B cell (primary cell): ENCODE results near the gene IGFALS. TPM values are rescaled to one million over a fixed set of nuclear protein-coding genes. Genes with fewer than 3 reads are reported as not detected.

Experiments
- ATAC-seq: fragments of 200-7000 bp; cut with Tn5 transposase; one replicate; pipeline ENCODE4 v1.10.0; 2021; ENCODE audit warnings: low read depth, mild to moderate bottlenecking, moderate number of reproducible peaks, moderate library complexity
- CTCF ChIA-PET: fragments of 350-600 bp; sonication (Branson Sonifier 250); formaldehyde crosslinking; loops from one replicate; lab custom pipeline; 2021; ENCODE audit warnings: antibody characterized with exemption, inconsistent platforms; lab: Charles Lee
- POLR2A ChIA-PET: fragments of 350-600 bp; sonication (Branson Sonifier 250); formaldehyde crosslinking; loops from one replicate; lab custom pipeline; 2021; ENCODE audit warnings: antibody characterized with exemption; lab: Charles Lee
- DNase-seq: peaks from one replicate; pipeline ENCODE4 v3.0.0; 2013
- H2AFZ ChIP-seq: 2 replicates; pipeline ENCODE4 v1.6.1; 2012; ENCODE audit warnings: mild to moderate bottlenecking, low read depth, low read length; ENCODE audit not compliant: insufficient read depth, poor library complexity, severe bottlenecking
- H3K27ac ChIP-seq, 2 donors: 1 replicate in 1 of 2; 2 replicates in 1 of 2; pipeline ENCODE4 v1.5.1; 2012 to 2013; ENCODE audit warnings: low read length in 2 of 2, mild to moderate bottlenecking in 2 of 2, moderate library complexity in 1 of 2
- H3K27me3 ChIP-seq, 4 experiments: fragments of 200-600 bp in 1 of 4; sonication (generic) in 1 of 4; replicated peaks in 1 of 4; 1 replicate in 2 of 4; 2 replicates in 2 of 4; pipeline versions ENCODE4 v1.6.1 to v1.7.0; 2013 to 2016; ENCODE audit warnings: low read length in 3 of 4, mild to moderate bottlenecking in 2 of 4, mixed read lengths in 1 of 4, moderate library complexity in 1 of 4; ENCODE audit not compliant: insufficient read depth in 4 of 4, control insufficient read depth in 3 of 4; ENCODE audit errors: control extremely low read depth in 1 of 4
- H3K36me3 ChIP-seq, 2 experiments: replicated peaks in 1 of 2; 1 replicate in 1 of 2; 2 replicates in 1 of 2; pipeline versions ENCODE4 v1.6.1 to v1.7.1; 2013; ENCODE audit warnings: low read length in 1 of 2; ENCODE audit not compliant: insufficient read depth in 2 of 2, control insufficient read depth in 1 of 2; ENCODE audit errors: control extremely low read depth in 1 of 2, extremely low read depth in 1 of 2
- H3K4me1 ChIP-seq, 2 donors: fragments of 200-600 bp in 1 of 2; sonication (generic) in 1 of 2; 1 replicate in 1 of 2; 2 replicates in 1 of 2; pipeline versions ENCODE4 v1.5.1 to v1.6.1; 2013 to 2017; ENCODE audit warnings: low read length in 2 of 2; ENCODE audit not compliant: control insufficient read depth in 2 of 2, insufficient read depth in 2 of 2
- H3K4me2 ChIP-seq: replicated peaks from 2 replicates; pipeline ENCODE3; 2012; ENCODE audit warnings: mild to moderate bottlenecking, low read depth, low read length; ENCODE audit not compliant: poor library complexity, severe bottlenecking
- H3K4me3 ChIP-seq, 5 experiments: fragments of 200-600 bp in 1 of 5; sonication (generic) in 1 of 5; 1 replicate in 3 of 5; 2 replicates in 2 of 5; pipeline versions ENCODE4 v1.5.1 to v1.7.0; 2011 to 2016; ENCODE audit warnings: low read length in 4 of 5, mild to moderate bottlenecking in 4 of 5, low read depth in 2 of 5, control low read depth in 1 of 5, moderate library complexity in 1 of 5; ENCODE audit not compliant: insufficient read depth in 1 of 5; ENCODE audit errors: control extremely low read depth in 1 of 5, extremely low read depth in 1 of 5
- H3K79me2 ChIP-seq: fragments of 200-600 bp; sonication (generic); one replicate; pipeline ENCODE4 v1.6.0; 2016; ENCODE audit warnings: low read length; ENCODE audit not compliant: control insufficient read depth, insufficient read depth
- H3K9ac ChIP-seq: fragments of 200-600 bp; sonication (generic); 2 replicates; pipeline ENCODE4 v1.6.1; 2017; ENCODE audit warnings: mild to moderate bottlenecking, low read length, moderate library complexity
- H3K9me3 ChIP-seq, 3 donors: one replicate each; pipeline versions ENCODE4 v1.6.1 to v1.7.1; 2013; ENCODE audit warnings: low read length in 2 of 3; ENCODE audit not compliant: control insufficient read depth in 2 of 3, insufficient read depth in 1 of 3; ENCODE audit errors: control extremely low read depth in 1 of 3
- H4K20me1 ChIP-seq: 2 replicates; pipeline ENCODE4 v1.6.0; 2012; ENCODE audit warnings: mild to moderate bottlenecking, low read length; ENCODE audit not compliant: insufficient read depth, control insufficient read depth, poor library complexity, severe bottlenecking
- H3K27ac Mint-ChIP-seq: one replicate; pipeline ENCODE4 v1.8.0; 2021; ENCODE audit warnings: mixed read lengths
- H3K27me3 Mint-ChIP-seq: one replicate; pipeline ENCODE4 v1.8.0; 2021; ENCODE audit warnings: mixed read lengths
- H3K4me1 Mint-ChIP-seq: one replicate; pipeline ENCODE4 v1.8.0; 2021; ENCODE audit warnings: mixed read lengths
- H3K4me3 Mint-ChIP-seq: one replicate; pipeline ENCODE4 v1.8.0; 2021; ENCODE audit warnings: mixed read lengths
- H3K9me3 Mint-ChIP-seq: one replicate; pipeline ENCODE4 v1.8.0; 2022; ENCODE audit warnings: mixed read lengths; ENCODE audit not compliant: insufficient read depth
- EZH2 ChIP-seq: IDR thresholded peaks from 2 replicates; pipeline ENCODE4 v1.6.1; 2012; ENCODE audit warnings: borderline replicate concordance, low read depth, mild to moderate bottlenecking, moderate library complexity, low read length; ENCODE audit not compliant: insufficient read depth, poor library complexity, severe bottlenecking
- WGBS: methylation state at CpG from one replicate; pipeline ENCODE4 v1.1.5; 2013; ENCODE audit warnings: missing lambda C conversion rate; ENCODE audit not compliant: insufficient coverage; 5-methylcytosine and 5-hydroxymethylcytosine counted together
- intact Hi-C: fragments of 100-400 bp; cut with micrococcal nuclease; formaldehyde crosslinking; loops from one replicate; pipeline ENCODE4 v1.10.0; 2022
- polyA plus RNA-seq: library from polyadenylated mRNA; depleted of rRNA; stranded (reverse); fragments of >200 nt; gene quantifications from 2 replicates; pipeline ENCODE4 v1.2.3, GENCODE V29; 2012
- total RNA-seq, 2 donors: library from RNA; stranded (reverse); fragments of 120-200 nt in 1 of 2; gene quantifications; 1 replicate in 1 of 2; 2 replicates in 1 of 2; pipeline versions ENCODE4 v1.2.3 to v1.2.4, GENCODE V29; 2013 to 2022
- TF ChIP-seq, protein P1 (sequence below): fragments of 200-600 bp; IDR thresholded peaks from one replicate; pipeline ENCODE4 v1.8.0; 2022; ENCODE audit warnings: antibody characterized with exemption, mild to moderate bottlenecking

IGFALS gene
- total and polyA plus RNA-seq, 2 donors (not counting 1 experiment from before 2014, with no cell fraction given) = 0.49 TPM; not detected in 1

- intact Hi-C loops = no loop called here
- H3K27ac ChIP-seq = no peak overlapping the region
- peaks cover 16% of the 10 kb centered on the region for H3K4me1 Mint-ChIP-seq
- H3K9ac ChIP-seq = no peak overlapping the region
- peaks cover 56% of the 10 kb centered on the region for H4K20me1 ChIP-seq
- CTCF ChIA-PET = no interaction called here
- no peak overlapping the region for H3K4me3 Mint-ChIP-seq
- no peak for DNase-seq
- no peak overlapping the region for H3K4me2 ChIP-seq
- POLR2A ChIA-PET = no interaction called here
- H3K9me3 ChIP-seq = no peaks in the 10 kb centered on the region
- H3K4me1 ChIP-seq = peaks cover 7 to 9% of the 10 kb centered on the region in 2 donors
- peaks cover 0 to 49% of the 10 kb centered on the region in 2 experiments for H3K36me3 ChIP-seq
- no peak overlapping the region for H2AFZ ChIP-seq
- H3K27ac Mint-ChIP-seq = no peak overlapping the region
- no peaks in the 10 kb centered on the region for H3K27me3 Mint-ChIP-seq
- TF ChIP-seq, protein P1, sequence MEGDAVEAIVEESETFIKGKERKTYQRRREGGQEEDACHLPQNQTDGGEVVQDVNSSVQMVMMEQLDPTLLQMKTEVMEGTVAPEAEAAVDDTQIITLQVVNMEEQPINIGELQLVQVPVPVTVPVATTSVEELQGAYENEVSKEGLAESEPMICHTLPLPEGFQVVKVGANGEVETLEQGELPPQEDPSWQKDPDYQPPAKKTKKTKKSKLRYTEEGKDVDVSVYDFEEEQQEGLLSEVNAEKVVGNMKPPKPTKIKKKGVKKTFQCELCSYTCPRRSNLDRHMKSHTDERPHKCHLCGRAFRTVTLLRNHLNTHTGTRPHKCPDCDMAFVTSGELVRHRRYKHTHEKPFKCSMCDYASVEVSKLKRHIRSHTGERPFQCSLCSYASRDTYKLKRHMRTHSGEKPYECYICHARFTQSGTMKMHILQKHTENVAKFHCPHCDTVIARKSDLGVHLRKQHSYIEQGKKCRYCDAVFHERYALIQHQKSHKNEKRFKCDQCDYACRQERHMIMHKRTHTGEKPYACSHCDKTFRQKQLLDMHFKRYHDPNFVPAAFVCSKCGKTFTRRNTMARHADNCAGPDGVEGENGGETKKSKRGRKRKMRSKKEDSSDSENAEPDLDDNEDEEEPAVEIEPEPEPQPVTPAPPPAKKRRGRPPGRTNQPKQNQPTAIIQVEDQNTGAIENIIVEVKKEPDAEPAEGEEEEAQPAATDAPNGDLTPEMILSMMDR = no peak
- no peak for TF ChIP-seq EZH2
- WGBS = 97% methylated on average over 12 of the region's 12 CpGs
- H3K9me3 Mint-ChIP-seq = no peaks in the 10 kb centered on the region
- no peak for ATAC-seq
- no peaks in the 10 kb centered on the region for H3K27me3 ChIP-seq
- peaks cover 50% of the 10 kb centered on the region for H3K79me2 ChIP-seq
- H3K4me3 ChIP-seq = no peak overlapping the region
Measured at GRCh38 chr16:1820946-1821290, 27.4 kb upstream of the IGFALS start.

DNA sequence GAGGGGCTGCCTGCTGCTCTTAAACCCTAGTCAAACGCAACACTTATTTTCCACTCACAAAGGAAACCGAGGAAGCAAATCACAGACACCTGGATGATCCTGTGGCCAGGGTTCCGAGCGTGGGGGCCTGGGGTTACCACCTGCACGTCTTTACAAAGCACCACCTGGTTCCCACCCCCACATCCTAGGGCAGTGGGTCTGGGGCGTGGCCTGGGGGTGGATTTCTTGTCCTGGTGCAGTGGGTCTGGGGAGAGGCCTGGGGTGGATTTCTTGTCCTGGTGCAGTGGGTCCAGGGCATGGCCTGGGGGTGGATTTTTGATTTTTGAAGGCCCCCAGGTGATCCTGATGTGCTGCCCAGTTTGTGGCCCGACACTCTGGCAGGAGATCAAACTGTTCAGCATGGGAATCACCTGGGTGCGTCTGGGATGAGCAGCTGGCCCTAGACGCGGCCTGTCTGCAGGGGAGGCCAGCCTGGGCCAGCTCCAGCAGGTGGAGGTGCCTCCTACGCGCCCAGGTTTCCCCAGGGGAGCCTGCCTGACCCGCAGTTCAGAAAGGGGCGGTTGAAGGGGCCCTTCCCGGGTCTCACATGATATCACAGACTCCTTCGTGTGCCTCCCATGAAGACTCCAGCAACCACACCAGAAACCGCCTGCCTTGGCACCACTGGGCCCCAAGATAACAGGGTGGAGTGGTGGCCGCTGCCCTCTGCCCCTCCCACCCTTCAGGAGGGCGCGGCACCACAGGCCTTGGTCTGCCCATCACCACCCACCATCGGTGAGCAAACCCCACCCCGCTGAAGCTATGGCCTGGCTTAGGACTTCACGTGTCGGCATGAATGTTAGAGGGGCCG is 26.8 kb upstream of the IGFALS start:
- no peaks in the 10 kb centered on the region for H3K9me3 Mint-ChIP-seq
- peaks cover 2 to 3% of the 10 kb centered on the region in 2 donors for H3K4me1 ChIP-seq
- H2AFZ ChIP-seq = no peak overlapping the region
- no peak overlapping the region for H3K4me3 Mint-ChIP-seq
- H3K9ac ChIP-seq = no peak overlapping the region
- peaks cover 11% of the 10 kb centered on the region for H3K4me1 Mint-ChIP-seq
- no peak overlapping the region for H3K4me2 ChIP-seq
- peaks cover 0 to 49% of the 10 kb centered on the region in 2 experiments for H3K36me3 ChIP-seq
- H3K27me3 Mint-ChIP-seq = no peaks in the 10 kb centered on the region
- H3K79me2 ChIP-seq = peaks cover 44% of the 10 kb centered on the region
- H4K20me1 ChIP-seq = peaks cover 53% of the 10 kb centered on the region
- H3K27me3 ChIP-seq = no peaks in the 10 kb centered on the region
- H3K4me3 ChIP-seq = no peak overlapping the region
- H3K27ac Mint-ChIP-seq = no peak overlapping the region
- intact Hi-C loops = no loop called here
- H3K27ac ChIP-seq = no peak overlapping the region
- TF ChIP-seq, protein P1 = no peak
- no peak for TF ChIP-seq EZH2
- CTCF ChIA-PET = no interaction called here
- POLR2A ChIA-PET = no interaction called here
- DNase-seq (no peak), ATAC-seq (no peak)
- WGBS = 95% methylated on average over 21 of the region's 25 CpGs
- no peaks in the 10 kb centered on the region for H3K9me3 ChIP-seq
